SIG-M5 treated with dmso at 0.1 percent for 504 hours (cell line): ENCODE results near the gene PFAS.
A peak's percentile ranks its signal among the peaks of the same experiment; 100 is the strongest.

Source experiments
- DNase-seq: peaks from one replicate; lab custom pipeline; 2025; ENCODE audit not compliant: unreplicated experiment; lab: John Stamatoyannopoulos, UW

Gene PFAS

DNA sequence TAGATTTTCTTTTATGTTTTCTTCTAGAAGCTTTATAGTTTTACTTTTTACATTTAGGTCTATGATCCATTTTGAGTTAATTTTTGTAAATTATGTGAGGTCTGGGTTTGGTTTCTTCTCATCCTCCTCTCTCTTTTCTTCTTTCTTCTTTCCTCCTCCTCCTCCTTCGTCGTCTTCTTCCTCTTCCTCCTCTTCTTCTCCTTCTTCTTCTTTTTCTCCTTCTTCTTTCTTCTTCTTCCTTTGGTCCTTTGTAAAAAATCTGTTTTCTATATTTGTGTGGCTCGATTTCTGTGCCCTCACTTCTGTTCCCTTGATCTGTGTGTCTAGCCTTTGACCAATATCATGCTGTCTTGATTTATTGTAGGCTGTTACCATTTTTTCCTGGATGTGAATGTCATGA, 51.1 kb downstream of the PFAS start:
- DNase-seq: no peak

DNA sequence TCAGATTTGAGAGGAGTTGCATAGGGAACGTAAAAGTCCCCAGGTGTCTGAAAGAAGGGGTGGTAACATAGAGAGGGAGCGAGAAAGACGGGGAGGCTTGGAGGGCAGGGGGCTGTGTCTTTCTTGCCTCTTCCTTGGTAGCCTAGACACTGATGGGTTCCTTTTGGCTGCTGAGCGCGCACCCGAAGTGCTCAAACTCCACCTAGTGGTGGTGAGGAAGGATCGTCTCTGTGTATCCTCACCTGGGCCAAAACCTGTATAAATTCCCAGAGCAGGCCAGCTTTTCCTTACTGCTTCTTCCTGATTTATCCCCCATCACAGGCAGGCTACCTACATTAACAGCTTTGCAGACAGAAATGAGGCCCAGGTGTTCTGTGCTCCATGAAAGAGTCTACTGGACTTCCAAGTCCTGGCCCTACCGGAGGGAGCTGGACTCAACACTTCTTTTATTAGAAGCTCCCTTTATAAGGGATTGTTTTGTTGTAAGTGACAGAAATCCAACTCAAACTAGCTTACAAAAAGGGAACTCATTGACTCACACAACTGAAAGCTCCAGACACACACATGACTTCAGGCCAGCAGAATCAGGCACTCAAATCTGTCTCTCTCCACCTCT, 51.6 kb downstream of the PFAS start:
- peak; percentile 66 for DNase-seq

DNA sequence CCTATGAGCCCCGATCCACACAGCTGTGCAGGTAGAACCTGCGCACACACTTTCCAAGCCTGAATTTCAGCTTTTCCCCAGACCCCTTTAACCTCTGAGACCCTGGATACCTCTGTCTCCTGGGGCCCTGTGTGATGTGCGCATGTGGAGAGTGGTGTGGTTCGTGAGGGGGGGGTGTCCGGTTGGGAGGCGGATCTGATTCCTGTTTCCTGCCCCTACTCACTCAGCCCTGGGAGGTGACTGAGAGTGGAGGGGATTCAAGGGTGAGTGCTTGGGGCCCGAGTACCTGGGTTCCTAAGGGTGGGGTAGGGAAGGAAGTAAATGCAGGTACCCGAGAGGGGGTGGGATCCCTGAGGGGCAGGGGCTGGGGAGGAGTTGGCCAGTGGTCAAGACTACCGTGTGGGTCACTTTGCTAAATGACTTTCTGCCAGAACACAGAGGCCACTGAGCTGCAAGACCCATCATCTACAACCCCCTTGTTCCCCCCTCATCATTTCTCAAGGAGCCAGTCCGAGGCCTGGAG, 61.6 kb downstream of the PFAS start:
- no peak for DNase-seq

DNA sequence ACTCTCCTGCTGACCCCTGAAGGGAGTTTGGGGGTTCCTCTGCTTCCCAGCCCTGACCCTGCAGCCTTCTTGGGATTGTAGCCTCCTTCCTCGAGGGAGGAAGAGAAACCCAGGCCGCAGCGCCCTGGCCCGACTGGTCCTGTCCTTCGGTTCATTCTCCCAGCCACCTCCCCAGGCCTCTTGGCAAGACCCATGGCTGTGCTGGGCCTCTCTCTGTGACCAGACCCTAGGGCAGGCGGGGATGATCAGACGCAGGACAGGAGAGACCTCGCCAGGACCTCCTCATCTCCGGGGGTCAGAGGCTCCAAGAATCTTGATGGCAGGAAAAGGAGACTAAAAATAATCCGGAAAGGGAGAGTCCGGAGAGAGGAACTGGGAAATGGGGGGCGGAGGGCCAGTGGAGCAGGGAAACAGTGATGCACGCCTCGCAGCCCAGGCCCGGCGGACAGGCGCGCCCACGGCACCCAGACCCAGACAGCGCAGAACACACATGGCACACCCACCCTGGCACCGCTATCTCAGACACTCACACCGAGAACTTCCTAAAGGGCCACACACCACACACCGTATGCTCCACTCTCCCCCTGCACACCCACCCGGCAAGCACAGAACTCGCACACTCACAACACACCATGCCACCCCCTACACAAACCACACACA, 62.2 kb downstream of the PFAS start:
- no peak for DNase-seq

DNA sequence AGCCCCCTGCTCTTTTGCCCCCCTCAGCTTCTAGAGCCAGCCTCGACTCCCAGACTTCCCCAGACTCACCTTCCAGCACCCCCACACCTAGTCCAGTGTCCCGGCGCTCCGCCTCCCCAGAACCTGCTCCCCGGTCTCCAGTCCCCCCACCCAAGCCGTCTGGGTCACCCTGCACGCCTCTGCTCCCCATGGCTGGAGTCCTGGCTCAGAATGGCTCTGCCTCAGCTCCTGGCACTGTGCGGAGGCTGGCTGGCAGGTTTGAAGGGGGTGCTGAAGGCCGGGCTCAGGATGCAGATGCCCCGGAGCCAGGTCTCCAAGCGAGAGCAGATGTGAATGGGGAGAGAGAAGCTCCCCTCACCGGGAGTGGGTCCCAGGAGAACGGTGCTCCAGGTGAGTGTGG, 63.2 kb downstream of the PFAS start:
- DNase-seq: no peak

DNA sequence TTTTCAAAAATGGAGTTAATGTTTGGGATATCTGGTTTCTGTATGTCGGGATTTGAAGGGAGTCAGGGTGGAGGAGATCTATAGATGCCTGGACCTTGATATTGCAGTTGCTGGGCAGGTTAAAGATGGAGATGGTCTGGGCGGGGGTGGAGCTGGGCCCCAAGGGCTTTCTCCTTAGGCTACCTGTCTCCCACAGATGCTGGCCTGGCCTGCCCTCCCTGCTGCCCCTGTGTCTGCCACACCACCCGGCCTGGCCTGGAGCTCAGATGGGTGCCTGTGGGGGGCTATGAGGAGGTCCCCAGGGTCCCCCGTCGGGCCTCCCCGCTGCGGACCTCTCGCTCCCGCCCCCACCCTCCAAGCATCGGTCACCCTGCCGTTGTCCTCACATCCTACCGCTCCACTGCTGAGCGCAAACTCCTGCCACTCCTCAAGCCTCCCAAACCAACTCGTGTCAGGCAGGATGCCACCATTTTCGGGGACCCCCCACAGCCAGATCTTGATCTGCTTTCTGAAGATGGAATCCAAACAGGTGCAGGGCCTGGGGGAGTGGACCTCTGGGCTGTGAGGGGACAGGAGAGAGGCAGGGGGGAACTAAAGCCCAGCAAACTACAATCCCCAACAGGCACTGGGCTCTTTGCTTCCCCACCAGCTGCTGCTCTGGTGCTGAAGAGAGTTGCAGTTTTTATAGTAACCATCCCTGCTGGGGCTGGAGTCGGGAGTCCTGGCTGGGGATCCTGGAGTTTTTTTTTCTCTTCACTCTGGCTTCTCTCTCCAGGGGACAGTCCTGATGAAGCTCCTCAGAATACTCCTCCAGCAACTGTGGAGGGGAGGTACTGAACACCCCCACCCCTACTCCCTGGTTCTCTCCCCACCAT, 63.9 kb downstream of the PFAS start:
- no peak for DNase-seq

DNA sequence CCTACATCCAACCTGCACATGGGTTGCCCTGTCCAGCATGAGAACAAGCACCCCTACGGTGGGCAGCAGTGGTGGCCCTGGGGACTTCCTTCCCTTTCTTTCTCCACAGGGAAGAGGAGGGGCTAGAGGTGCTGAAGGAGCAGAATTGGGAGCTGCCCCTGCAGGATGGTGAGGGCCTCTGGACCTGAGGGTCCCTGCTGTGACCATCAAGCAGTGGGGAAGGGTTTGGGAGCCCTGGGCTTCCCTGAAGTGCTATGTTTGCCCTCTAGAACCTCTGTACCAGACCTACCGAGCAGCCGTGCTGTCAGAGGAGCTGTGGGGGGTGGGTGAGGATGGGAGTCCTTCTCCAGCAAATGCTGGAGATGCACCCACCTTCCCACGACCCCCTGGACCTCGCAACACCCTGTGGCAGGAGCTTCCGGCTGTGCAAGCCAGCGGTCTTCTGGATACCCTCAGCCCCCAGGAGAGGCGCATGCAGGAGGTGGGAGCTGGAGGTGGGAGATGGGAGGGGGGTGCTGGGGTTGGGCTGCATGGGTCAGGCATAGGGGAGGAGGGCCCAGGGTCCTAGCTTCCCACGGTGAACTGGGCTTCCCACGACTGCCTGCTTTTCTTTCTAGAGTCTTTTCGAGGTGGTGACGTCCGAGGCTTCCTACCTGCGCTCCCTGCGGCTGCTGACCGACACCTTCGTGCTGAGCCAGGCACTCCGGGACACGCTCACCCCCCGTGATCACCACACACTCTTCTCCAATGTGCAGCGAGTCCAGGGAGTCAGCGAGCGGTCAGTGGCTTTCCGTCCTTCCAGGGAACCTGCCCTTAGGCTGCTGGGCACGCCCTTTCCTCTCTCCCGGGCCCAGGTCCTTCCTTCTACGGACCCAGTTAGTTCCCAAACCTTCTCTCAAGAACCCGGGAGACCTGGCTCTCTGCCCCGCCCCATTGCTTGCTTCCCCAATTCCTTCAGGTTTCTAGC, 66.0 kb downstream of the PFAS start:
- DNase-seq: no peak

DNA sequence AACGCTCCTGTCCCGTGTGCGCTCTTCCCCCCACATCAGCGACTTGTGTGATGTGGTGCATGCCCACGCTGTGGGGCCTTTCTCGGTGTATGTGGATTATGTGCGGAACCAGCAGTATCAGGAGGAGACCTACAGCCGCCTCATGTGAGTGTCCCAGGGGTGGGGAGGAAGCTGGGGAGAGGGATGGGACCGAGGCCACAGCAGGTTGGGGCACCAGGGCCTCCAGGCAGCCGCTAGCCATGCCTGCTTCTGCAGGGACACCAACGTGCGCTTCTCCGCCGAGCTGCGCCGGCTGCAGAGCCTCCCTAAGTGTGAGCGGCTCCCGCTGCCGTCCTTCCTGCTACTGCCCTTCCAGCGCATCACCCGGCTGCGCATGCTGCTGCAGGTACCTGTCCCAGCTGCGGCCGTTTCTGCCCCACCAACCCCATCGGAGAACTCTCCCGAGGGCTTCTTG, 66.7 kb downstream of the PFAS start:
- no peak for DNase-seq

DNA sequence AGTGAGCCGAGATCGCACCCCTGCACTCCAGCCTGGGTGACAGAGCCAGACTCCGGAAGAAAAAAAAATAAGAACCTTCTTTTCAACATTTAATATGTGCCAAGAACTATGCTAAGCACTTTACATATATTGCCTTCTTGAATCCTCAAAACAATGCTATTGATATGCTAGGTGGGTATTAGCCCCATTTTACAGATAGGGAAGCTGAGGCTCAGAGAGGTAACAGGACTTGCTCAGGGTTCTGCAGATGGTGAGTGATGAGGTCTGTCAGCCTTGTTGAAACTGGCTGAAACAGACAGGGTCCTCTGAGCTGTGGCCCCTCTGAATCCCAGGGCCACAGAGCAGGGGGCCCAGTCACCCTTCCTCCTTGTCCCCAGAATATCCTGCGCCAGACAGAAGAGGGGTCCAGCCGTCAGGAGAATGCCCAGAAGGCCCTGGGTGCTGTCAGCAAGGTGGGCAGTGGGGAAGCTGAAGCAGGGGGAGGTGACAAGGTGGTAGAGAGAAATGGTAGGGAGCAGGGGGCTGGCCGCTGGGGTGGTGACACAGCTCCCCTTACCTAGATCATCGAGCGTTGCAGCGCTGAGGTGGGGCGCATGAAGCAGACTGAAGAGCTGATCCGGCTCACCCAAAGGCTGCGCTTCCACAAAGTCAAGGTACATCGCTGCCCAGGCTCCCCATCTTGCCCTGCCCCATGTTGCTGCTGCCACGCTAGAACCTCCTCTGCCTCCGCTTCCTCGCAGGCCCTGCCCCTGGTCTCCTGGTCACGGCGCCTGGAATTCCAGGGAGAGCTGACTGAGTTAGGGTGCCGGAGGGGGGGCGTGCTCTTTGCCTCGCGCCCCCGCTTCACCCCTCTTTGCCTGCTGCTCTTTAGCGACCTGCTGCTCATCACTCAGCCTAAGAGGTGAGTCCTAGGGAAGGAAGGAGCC, 69.2 kb downstream of the PFAS start:
- no peak for DNase-seq
